HG03565 (cell line): Measurements from ENCODE around the gene MCL1.
"Not testable (repeated sequence)": the region's sequence is repeated elsewhere in the genome, so short reads cannot be mapped to it uniquely, and the experiment has no call there.

ENCODE experiments used
- ATAC-seq: cut with Tn5 transposase; IDR thresholded peaks from one replicate; pipeline ENCODE4 v1.9.1; 2021; ENCODE audit warnings: mild to moderate bottlenecking, moderate library complexity; ENCODE audit not compliant: unreplicated experiment

MCL1 gene

DNA sequence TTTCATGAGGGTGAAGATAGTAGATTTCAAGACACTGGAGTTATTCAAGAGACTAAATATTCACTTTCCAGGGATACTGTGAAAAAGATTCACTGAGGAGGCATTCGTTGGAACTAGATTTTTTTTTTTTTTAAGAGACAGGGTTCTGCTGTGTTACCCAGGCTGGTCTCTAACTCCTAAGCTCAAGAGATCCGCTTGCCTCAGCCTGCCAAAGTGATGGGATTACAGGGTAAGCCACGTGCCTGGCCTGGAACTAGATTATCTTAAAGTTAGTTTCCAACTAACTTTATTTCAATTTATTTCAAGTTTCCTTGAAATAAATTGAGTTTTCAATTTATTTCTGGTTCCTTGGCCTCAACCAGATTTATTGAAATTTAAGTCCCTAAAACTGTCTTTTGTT lies 24.3 kb upstream of the MCL1 start:
- no peak for ATAC-seq

DNA sequence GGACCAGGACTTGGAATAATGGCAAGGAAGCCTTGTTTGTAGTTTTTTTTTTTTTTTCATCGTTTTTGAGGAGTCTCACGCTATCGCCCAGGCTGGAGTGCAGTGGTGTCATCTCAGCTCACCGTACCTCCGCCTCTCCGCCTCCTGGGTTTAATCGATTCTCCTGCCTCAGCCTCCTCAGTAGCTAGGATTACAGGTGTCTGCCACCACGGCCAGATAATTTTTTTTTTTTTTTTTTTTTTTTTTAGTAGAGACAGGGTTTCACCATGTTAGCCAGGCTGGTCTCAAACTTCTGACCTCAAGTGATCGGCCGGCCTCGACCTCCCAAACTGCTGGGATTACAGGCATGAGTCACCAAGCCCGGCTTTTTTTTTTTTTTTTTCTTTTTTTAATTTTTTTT lies 23.0 kb upstream of the MCL1 start:
- ATAC-seq = not testable (repeated sequence)

DNA sequence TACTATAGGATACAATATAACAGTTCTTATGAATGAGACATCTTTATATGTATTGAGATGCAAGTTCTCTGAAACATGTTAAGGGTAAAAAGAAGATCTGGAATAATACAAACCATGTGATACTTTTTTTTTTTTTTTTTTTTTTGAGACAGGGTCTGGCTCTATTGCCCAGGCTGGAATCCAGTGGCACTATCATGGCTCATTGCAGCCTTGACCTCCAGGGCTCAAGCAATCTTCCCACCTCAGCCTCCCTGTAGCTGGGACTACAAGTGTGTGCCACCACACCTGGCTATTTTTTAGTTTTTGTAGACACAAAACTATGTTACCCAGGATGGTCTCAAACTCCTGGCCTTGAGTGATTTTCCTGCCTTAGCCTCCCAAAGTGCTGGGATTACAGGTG lies 22.1 kb upstream of the MCL1 start:
- ATAC-seq = no peak

GRCh38 chr1:150598346-150598745 lies 18.9 kb upstream of the MCL1 start:
- not testable (repeated sequence) for ATAC-seq

DNA sequence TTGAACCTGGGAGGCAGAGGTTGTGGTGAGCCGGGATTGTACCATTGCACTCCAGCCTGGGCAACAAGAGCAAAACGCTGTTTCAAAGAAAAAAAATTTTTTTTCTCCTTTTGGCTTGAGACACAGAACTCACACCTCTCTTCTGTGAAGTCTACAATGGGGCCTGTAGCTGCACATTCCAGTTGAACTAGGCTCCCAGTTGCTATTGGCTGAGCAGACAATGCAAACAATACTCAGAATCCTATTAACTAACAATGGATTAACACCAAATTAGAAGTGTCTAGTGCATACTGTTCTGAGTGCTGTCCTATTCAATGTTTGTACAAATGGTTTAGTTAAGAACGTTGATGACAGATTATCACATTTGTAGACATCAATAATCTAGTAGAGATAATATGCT lies 17.6 kb upstream of the MCL1 start:
- no peak for ATAC-seq

DNA sequence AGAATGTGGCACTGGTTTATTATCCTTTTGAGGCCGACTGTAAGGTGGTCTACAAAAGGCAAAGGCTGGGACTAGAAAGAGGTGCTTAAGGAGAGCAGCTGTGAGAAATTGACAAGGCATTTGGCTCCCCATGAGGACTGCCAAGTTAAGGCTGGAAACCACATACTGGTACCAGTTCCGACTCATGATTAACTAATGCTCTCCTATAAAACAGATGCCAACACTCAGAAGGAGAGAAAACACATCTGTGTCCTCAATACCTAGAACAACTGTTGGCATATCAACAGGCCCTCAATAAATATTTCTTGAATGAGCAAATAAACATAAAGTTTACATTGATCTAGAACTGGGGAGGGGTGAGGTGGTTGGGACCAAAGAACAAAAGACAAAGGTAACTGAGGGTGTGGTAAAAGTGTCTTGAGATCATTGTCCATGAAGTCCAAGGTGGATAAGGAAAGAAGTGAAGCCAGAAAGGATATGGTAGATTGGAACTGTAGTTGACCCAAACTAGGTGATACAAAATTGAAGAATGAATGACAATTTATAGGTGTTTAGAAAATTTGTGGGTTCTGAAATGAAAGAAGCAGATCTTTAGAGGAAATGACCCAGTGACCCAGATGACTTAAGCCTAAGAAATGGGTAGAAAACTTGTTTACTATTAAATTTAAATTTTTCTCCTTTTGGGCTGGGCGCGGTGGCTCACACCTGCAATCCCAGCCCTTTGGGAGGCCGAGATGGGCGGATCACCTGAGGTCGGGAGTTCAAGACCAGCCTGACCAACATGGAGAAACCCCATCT lies 16.9 kb upstream of the MCL1 start:
- ATAC-seq = no peak

DNA sequence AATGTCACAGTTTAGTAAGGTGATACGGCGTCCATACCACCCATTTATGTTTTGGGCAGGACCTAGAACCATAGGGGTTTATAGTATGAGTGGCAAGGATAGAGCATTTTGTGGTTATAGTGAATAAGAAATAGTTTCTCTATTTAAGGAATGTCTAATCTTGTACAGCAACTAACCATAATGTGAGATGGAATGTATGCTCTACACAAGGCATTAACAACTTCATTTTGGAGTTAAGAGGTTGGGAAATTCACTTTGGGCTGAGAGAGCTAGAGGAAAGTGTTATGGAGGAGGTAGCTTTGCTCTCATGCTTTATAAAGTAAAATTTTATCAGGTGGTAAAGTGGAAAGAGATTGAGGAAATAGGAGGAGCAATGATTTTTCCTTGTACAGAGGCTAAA lies 3.0 kb upstream of the MCL1 start:
- no peak for ATAC-seq

- ATAC-seq = not testable (repeated sequence)
These were observed 2.6 kb upstream of the MCL1 start for GRCh38 chr1:150581962-150582361.

DNA sequence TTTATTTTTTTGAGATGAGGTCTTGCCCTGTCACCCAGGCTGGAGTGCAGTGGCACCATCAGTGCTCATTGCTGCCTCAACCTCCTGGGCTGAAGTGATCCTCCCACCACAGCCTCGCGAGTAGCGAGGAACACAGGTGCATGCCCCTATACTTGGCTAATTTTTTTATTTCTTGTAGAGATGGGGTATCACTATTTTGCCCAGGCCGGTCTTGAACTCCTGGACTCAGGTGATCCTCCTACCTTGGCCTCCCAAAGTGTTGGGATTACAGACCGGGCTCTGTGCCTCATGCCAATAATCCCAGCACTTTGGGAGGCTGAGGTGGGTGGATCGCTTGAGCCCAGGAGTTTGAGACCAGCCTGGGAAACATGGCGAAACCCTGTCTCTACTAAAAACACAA lies 2.0 kb upstream of the MCL1 start:
- ATAC-seq = not testable (repeated sequence)

GRCh38 chr1:150580966-150581365 lies 1.6 kb upstream of the MCL1 start:
- not testable (repeated sequence) for ATAC-seq

DNA sequence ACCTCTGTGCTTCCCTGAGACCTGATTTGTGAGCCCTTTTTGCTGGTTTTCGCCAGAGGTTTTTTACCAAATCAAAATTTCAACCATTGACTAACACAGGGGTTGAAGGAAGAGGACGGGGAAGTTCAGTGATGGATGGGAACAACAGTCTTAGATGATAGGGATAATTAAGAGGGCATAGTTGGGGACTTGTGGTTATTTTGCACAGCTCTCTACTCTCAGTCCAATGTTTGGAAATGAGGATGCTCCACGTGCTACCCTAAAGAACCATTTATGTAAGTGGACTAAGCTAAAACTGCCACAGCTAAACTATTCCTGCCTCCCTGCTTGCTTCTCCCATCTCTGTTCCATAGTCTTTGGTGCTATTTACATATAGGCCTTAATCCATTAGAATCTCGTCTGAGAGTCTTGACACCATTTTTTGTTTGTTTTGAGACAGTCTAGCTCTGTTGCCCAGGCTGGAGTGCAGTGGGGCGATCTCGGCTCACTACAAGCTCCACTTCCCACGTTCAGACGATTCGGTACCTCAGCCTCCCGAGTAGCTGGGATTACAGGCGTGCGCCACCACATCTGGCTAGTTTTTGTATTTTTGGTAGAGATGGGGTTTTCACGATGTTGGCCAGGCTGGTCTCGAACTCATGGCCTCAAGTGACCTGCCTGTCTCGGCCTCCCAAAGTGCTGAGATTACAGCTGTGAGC lies 684 bp upstream of the MCL1 start:
- ATAC-seq = no peak

DNA sequence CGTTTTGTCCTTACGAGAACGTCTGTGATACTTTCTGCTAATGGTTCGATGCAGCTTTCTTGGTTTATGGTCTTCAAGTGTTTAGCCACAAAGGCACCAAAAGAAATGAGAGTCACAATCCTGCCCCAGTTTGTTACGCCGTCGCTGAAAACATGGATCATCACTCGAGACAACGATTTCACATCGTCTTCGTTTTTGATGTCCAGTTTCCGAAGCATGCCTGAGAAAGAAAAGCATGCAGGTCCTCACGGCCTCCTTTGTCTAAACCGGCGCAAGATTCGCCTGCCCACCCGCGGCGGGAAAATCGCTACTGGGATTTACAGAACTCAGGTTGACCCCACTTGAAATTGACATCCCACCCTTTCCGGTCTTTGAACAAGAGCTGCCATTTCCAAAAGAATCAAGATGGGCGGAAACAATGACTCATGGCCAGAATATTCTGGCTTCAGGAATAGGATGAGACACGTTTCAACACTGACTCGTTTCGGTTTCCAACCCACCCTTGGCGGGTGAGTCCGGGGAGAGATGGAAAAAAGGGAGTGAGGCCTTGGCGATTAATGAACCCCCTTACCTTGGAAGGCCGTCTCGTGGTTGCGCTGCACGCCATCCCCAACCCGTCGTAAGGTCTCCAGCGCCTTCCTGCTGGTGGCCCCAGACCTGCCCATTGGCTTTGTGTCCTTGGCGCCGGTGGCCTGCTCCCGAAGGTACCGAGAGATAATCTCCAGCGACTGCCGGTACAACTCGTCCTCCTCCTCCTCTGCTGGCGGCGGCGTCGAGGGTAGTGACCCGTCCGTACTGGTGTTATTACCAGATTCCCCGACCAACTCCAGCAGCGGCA lies 919 bp downstream of the MCL1 start:
- ATAC-seq = no peak

- ATAC-seq = no peak
These were observed 1.7 kb downstream of the MCL1 start for GRCh38 chr1:150577557-150578271.

GRCh38 chr1:150576794-150577556 lies 2.4 kb downstream of the MCL1 start:
- no peak for ATAC-seq

DNA sequence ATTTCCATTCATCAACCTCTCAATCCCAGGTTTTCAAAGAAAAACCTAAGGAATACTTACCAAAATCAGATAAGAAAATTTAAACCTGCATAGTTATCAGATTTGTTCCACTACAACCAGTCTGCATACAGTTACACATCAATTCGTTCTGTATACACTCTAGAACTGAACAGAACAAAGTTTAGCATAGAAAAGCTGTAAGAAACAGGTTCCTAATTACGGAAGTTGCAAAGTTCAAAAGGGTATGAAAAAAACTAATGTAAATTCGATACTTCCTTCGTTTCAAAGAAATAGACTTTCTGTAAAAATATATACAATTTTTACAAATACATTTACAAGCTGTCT lies 3.1 kb downstream of the MCL1 start:
- ATAC-seq = no peak

DNA sequence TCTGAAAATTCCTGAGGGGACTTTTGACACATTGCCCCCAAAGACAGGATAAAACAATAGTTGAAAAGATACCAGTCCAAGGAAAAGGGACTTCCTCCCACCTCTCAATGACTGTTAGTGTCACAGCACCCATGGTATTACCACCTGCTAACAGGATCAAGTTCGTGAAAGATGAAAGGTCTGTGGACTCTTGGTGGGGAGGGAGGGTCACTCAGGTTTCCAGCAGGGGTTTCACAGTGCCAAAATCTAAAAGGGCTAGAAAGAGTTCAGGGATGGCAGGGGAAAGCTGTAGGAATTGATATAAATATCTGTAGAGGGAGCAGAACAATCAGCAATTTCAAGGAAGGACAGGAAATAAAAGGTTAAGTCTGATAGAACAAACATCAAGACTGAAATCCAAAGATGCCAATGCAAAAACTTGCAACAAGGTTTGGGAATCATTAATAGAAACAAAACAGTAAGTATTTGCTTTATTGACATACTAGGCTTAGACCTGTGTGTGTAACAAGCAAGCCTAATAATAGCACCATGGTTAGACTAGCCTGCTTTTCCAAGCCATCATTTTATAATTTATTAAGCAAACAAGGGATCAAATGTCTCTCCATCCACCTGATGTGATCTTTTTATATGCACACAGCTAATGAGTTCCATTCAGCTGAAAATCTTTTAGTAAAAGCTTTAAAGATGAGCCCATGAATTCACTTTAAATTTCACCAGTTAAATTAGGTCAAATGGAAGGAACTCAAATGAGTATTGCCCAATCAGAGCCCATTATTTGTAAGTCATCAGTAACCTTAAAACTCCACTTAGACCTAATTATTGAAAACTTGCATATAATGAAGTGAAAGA lies 3.7 kb downstream of the MCL1 start:
- ATAC-seq = no peak

DNA sequence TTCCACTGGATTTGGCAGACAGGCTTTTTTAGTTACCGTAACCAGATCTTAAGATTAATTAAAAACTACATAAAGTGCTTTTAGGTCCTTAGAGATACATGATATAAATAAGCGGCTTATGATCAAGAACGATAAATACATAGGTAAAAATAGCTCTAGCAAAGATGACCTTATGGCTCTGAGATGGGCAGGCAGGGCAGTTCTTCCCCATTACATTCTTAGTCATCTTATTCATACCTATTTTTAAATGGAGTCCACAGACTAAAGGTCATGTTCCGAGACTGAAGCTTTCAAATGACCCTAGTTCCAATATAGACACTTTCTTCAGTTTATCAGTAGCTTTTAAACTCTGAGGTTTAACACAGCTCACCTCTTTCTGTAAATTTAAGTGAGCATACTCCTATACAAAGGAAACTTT lies 4.3 kb downstream of the MCL1 start:
- ATAC-seq = no peak

GRCh38 chr1:150574260-150575071 lies 4.9 kb downstream of the MCL1 start:
- ATAC-seq = no peak
